GM03348 (cell line): ENCODE measurements around the gene TSHZ3.

ENCODE experiments used
- DNase-seq: peaks from one replicate; pipeline ENCODE4 v3.0.0; 2012; ENCODE audit warnings: low spot score

Gene TSHZ3

GRCh38 chr19:31261019-31261602 is 88.1 kb downstream of the TSHZ3 start:
- peak; percentile 42 for DNase-seq

DNA sequence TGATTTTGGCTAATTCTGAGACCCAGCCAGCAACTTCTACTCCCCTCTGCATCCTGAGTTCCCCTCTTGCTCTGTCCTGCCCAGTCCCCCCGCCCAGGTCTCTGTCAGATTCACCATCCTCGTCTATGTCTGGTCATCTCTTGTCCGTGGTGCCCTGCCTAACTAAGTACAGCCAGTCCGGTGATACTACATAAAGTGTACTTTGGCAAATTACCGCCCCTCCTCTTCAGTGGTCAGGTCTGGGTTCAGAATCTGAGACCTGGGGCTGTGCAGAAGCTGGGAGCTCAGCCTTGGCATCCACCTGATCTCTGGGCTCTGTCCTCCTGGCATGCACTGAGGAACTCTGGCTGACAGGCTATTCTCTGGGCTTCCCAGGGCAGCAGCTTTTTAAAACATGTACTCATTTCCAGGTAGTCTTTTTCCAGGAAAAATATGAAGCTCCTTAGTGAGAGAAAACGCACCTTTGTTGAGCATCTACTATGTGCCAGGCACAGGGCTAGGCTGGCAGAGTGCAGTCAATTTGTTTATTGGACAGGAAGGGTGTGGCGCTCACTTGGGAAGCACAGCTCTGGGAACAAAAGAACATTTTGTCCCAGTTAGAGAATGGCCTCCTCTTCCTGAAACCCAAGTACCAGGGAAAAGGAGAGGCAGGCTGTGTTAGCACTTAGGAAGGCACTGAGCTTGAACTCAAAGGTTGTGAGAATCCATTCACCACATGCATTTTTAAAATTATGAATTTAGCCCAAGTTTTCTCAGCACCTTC is 88.9 kb downstream of the TSHZ3 start:
- no peak for DNase-seq

DNA sequence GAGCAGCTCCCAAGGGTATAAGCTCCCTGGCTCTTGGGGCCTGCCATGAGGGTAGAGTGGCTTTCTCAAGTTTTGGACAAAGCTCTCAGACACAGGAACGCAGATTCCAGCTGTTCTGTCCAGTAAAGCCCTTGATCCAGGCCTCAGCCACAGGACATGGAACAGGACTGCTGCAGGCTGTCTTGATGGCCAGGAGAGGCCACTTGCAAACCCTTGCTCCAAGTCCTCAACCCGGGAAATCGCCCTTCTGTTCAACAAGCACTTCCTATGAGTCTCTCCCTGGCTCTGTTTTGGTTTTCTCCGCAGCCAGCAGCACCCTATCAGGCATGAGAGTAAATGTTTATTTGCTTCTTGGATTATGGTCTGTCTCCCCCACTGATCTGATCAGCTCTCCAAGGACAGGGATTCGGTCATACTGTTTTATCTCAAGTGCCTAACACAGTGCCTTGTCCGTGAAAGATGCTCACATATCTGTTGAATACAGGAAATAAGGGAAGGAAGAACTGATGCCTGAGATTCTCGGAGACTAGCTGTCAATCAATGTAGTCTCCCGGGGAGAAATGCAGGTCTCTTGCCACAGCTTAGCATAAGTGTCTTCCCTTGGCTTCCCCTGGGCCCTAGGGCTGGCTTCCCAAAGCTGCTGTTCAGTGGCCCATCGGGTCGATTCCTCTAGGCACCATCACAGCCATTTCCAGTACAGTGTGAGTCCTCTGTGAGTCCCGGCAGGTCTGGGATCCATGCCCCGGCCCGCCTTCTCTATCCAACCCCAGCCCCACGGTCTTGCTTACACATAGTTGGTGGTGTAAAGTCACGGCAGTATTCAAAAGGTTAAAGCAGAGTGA is 90.8 kb downstream of the TSHZ3 start:
- DNase-seq: peak; percentile 2

GRCh38 chr19:31257426-31258130 is 91.7 kb downstream of the TSHZ3 start:
- peak; percentile 1 for DNase-seq

DNA sequence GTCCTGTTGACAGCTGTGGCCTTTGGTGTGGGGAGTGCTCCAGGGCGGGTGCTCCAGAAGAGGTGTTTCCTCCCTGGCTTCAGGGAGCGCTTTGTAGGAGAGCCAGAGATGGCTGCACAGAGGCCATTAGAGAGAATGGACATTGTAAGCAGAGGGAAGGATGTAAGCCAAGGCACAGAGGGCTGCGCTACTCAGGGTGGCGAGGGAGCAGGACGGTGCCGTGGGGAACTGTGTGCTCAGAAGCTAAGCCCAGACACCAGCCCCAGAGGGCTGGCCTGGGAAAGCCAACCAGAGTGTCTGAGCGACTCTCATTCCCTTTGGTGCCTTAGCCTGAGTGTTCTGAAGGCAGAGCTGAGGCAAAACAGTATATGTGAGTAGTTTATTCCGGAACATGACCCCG is 92.2 kb downstream of the TSHZ3 start:
- DNase-seq: peak; percentile 1

GRCh38 chr19:31256593-31256960 is 92.7 kb downstream of the TSHZ3 start:
- no peak for DNase-seq

DNA sequence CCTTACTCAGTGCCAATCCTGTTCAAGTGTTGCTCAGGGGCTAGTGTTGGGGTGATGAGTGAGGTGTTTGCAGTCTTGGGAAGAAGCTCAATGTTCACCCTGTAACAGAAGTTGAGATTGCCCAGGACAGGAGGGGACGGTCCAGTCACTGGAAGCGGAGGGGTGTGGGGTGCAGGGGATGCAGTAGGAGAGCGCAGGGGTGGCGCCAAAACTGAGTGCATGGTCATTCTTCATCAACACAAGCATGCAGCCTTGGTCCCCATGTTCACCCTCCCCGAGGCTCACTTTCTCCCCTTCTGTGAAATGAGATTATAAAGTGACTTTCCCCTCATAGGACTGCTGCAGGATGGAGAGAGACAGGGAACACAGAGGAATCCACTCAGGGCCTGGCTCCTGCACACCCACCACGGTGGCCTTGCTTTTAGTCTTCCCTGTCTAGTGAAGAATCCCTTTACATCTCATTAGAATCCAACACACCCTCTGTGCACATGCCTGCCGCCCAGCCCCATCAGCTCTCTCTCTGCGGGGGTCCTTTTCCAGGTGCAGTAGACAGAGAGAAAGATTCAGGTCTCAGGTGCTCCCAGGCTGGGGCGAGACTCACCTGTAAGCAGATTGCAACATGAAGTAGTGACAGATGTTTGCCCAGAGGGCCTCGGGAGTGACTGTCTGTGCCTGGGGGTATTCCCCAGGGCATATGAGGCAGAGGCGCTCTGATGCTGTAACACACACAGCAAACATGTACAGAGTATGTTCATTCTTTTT is 93.2 kb downstream of the TSHZ3 start:
- DNase-seq: no peak

- no peak for DNase-seq
These were observed 93.9 kb downstream of the TSHZ3 start for GRCh38 chr19:31255174-31255799.

DNA sequence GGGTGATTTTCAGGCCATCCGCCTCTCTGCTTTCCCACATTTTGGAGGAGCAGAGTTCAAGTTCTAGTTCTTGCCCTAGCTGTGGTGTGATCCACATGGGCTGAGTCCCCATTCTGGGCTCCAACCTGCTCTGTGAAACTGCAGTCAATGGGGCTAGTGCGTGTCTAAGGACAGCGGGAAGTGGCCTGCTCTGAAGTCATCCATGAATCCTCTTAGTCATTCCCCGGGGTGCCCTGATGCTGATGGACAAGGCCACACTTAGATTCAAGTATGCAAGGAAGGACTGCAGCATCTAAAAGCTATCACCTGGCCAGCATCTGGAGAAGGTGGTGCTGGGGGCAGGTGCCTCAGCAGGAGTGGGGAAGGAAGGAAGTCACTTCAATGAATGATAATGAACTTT is 94.6 kb downstream of the TSHZ3 start:
- DNase-seq: no peak

GRCh38 chr19:31254180-31254551 is 95.1 kb downstream of the TSHZ3 start:
- no peak for DNase-seq

- DNase-seq: peak; percentile 2
These were observed 95.6 kb downstream of the TSHZ3 start for GRCh38 chr19:31253526-31254179.

DNA sequence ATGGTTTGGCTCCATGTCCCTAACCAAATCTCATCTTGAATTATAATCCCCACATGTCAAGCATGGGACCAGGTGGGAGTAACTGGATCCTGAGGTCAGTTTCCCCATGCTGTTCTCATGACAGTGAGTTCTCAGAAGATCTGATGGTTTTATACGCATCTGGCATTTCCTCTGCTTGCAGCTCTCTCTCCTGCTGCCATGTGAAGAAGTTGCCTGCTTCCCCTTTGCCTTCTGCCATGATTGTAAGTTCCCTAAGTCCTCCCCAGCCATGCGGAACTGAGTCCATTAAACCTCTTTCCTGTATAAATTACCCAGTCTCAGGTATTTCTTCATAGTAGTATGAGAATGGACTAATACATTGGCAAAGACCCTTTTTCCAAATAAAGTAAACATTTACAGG is 96.8 kb downstream of the TSHZ3 start:
- no peak for DNase-seq

DNA sequence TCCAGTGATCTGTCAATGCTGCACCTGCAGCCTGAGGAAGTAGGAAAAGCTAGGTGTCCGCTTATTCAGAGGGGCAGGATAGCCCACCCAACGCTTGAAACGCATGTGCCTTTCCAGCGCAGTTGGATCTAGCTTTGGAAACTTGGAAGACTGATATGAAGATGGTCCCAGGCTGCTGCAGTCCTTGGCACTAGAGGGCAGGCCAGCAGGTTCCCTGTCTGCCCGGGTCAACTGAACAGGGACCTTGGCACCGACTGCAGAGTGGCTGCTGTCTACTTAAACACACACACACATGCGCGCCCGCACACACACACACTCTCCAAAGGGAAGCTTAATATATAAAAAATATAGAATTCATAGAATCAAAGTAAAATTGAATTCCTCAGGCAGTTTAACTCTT is 100.0 kb downstream of the TSHZ3 start:
- no peak for DNase-seq

DNA sequence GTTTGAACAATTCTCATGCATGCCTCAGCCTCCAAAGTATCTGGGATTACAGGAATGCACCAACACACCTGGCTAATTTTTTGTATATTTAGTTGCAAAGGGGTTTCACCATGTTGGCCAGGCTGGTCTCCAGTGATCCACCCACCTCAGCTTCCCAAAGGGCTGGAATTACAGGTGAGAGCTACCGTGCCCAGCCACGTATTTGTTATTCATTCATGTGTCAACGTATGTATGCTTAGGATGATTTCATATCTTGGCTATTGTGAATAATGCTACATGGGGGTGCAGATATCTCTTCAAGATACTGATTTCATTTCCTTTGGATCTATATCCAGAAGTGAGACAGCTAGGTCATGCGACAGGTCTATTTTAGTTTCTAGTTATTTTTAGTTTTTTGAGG is 113.4 kb downstream of the TSHZ3 start:
- DNase-seq: no peak

- DNase-seq: no peak
These were observed 115.9 kb downstream of the TSHZ3 start for GRCh38 chr19:31233295-31233800.

GRCh38 chr19:31232871-31233270 is 116.4 kb downstream of the TSHZ3 start:
- peak; percentile 72 for DNase-seq

GRCh38 chr19:31232180-31232579 is 117.1 kb downstream of the TSHZ3 start:
- DNase-seq: no peak

DNA sequence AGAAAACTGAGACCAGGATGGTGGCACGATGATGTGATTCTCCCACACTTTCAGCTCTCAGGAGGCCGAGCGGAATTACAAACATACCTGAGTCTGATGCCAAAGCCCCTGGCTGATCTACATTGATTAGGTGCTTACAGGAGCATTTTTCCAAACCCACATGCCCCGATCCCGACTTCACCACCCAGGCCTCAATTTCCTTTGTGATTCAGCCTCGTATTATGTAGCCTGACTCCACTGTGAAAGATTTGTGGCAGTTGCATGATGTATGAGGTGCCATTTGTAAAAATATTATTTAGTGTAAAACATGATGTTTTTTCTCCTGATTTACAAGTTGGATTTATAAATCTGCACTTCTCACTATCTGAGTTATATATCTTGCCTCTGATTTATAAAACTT is 118.0 kb downstream of the TSHZ3 start:
- DNase-seq: peak; percentile 38

GRCh38 chr19:31226151-31226935 is 122.9 kb downstream of the TSHZ3 start:
- DNase-seq: no peak
